Measurements from ENCODE around the gene ST8SIA5. TPM values are rescaled to one million over a fixed set of nuclear protein-coding genes. Genes with fewer than 3 reads are reported as not detected.

Gene ST8SIA5
- polyA plus RNA-seq, 1 donor from 2014 or later, result 0.93 TPM

DNA sequence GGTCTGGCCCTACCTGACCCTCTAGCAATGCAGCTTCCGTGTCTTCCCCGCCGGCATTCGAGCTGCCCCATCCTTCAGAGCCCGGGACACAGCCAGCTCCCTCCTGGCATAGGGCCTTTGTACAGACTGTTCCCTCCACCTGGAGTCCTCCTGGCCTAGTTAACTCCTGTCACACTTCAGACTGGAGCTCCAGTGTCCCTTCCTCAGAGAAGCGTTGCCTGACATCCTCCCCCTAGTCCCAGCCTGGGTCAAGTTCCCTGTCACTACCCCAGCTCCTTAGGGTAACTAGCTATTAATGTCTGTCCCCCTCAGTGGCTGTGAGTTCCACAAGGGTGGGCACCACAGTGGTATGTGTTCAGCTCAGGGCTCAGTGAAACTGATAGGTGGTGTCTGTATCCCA, 54.4 kb downstream of the ST8SIA5 start:
- Histone ChIP-seq H3K79me2 (replicated peaks; ENCODE audit: insufficient read depth, low read length) (no peaks in the 10 kb centered on the region), H3F3A (ENCODE audit: insufficient read depth, low read length, poor library complexity, severe bottlenecking) (no peaks in the 10 kb centered on the region), H3K4me2 (ENCODE audit: low read length) (no peak overlapping the region), H3K4me3 (ENCODE audit: low read length) (no peak overlapping the region), H3K27me3 (ENCODE audit: insufficient read depth, low read depth, low read length) (no peaks in the 10 kb centered on the region), H3K9me2 (ENCODE audit: insufficient read depth, low read length) (no peaks in the 10 kb centered on the region), H2AFZ (ENCODE audit: low read depth, low read length) (no peak overlapping the region), H3K9ac (ENCODE audit: low read length) (no peak overlapping the region), H4K20me1 (ENCODE audit: insufficient read depth) (no peaks in the 10 kb centered on the region), H3K9me3 (ENCODE audit: low read length) (no peaks in the 10 kb centered on the region), H3K27ac (ENCODE audit: low read length) (no peak overlapping the region), H3K36me3 (ENCODE audit: insufficient read depth, low read length) (no peaks in the 10 kb centered on the region)
- TF ChIP-seq SMC3 (conservative IDR thresholded peaks at IDR 0.05; ENCODE audit: poor library complexity) (no peak), MXI1 (conservative IDR thresholded peaks at IDR 0.05; ENCODE audit: poor library complexity, severe bottlenecking) (no peak), RAD21 (conservative IDR thresholded peaks at IDR 0.05) (no peak), TAF1 (IDR thresholded peaks at IDR 0.05; ENCODE audit: low read depth) (no peak), REST (IDR thresholded peaks at IDR 0.05; ENCODE audit: borderline replicate concordance) (no peak)
- TF ChIP-seq, protein P1, sequence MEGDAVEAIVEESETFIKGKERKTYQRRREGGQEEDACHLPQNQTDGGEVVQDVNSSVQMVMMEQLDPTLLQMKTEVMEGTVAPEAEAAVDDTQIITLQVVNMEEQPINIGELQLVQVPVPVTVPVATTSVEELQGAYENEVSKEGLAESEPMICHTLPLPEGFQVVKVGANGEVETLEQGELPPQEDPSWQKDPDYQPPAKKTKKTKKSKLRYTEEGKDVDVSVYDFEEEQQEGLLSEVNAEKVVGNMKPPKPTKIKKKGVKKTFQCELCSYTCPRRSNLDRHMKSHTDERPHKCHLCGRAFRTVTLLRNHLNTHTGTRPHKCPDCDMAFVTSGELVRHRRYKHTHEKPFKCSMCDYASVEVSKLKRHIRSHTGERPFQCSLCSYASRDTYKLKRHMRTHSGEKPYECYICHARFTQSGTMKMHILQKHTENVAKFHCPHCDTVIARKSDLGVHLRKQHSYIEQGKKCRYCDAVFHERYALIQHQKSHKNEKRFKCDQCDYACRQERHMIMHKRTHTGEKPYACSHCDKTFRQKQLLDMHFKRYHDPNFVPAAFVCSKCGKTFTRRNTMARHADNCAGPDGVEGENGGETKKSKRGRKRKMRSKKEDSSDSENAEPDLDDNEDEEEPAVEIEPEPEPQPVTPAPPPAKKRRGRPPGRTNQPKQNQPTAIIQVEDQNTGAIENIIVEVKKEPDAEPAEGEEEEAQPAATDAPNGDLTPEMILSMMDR (IDR thresholded peaks at IDR 0.05; ENCODE audit: poor library complexity, severe bottlenecking), result no peak

- no peaks in the 10 kb centered on the region for H4K20me1 ChIP-seq (ENCODE audit: insufficient read depth)
- H3K27ac ChIP-seq (ENCODE audit: low read length), result no peak overlapping the region
- no peak overlapping the region for H3K4me2 ChIP-seq (ENCODE audit: low read length)
- H3K9me2 ChIP-seq (ENCODE audit: insufficient read depth, low read length), result no peaks in the 10 kb centered on the region
- no peaks in the 10 kb centered on the region for H3K36me3 ChIP-seq (ENCODE audit: insufficient read depth, low read length)
- H3K9ac ChIP-seq (ENCODE audit: low read length), result no peak overlapping the region
- no peaks in the 10 kb centered on the region for H3K79me2 ChIP-seq (replicated peaks; ENCODE audit: insufficient read depth, low read length)
- H3K9me3 ChIP-seq (ENCODE audit: low read length), result no peaks in the 10 kb centered on the region
- no peaks in the 10 kb centered on the region for H3K27me3 ChIP-seq (ENCODE audit: insufficient read depth, low read depth, low read length)
- TF ChIP-seq SMC3 (conservative IDR thresholded peaks at IDR 0.05; ENCODE audit: poor library complexity) (no peak), EZH2 (IDR thresholded peaks at IDR 0.05; ENCODE audit: borderline replicate concordance, insufficient read depth, low read length, poor library complexity, severe bottlenecking) (no peak), POLR2AphosphoS5 (IDR thresholded peaks at IDR 0.05) (no peak), MXI1 (conservative IDR thresholded peaks at IDR 0.05; ENCODE audit: poor library complexity, severe bottlenecking) (no peak), RAD21 (conservative IDR thresholded peaks at IDR 0.05) (no peak), TAF1 (IDR thresholded peaks at IDR 0.05; ENCODE audit: low read depth) (no peak), REST (IDR thresholded peaks at IDR 0.05; ENCODE audit: borderline replicate concordance) (no peak), EP300 (conservative IDR thresholded peaks at IDR 0.05; ENCODE audit: poor library complexity, severe bottlenecking) (no peak)
- TF ChIP-seq, protein P1 (IDR thresholded peaks at IDR 0.05; ENCODE audit: poor library complexity, severe bottlenecking), result no peak
- H2AFZ ChIP-seq (ENCODE audit: low read depth, low read length), result no peak overlapping the region
- H3F3A ChIP-seq (ENCODE audit: insufficient read depth, low read length, poor library complexity, severe bottlenecking), result no peaks in the 10 kb centered on the region
- H3K4me3 ChIP-seq (ENCODE audit: low read length), result no peak overlapping the region
Measured at GRCh38 chr18:46700066-46700824, 56.6 kb downstream of the ST8SIA5 start.

Measured in neural cell (in vitro differentiated cells).